Upper lobe of right lung (tissue), 1 donor: ENCODE results near the gene IL6R. TPM values are rescaled to one million over a fixed set of nuclear protein-coding genes. Genes with fewer than 3 reads are reported as not detected.

Experiments used
- ATAC-seq: fragments of 200-7000 bp; cut with Tn5 transposase; one replicate; pipeline ENCODE4 v1.9.1; 2020; ENCODE audit warnings: mild to moderate bottlenecking, moderate library complexity
- DNase-seq: peaks from one replicate; pipeline ENCODE4 v3.0.0-alpha.2; 2020
- H3K27ac ChIP-seq: fragments of 200-600 bp; one replicate; pipeline ENCODE4 v1.8.0; 2022
- H3K27me3 ChIP-seq: fragments of 200-600 bp; one replicate; pipeline ENCODE4 v1.8.0; 2022; ENCODE audit warnings: mild to moderate bottlenecking
- H3K36me3 ChIP-seq: fragments of 200-600 bp; one replicate; pipeline ENCODE4 v1.8.0; 2022
- H3K4me1 ChIP-seq: fragments of 200-600 bp; one replicate; pipeline ENCODE4 v1.8.0; 2022
- H3K4me3 ChIP-seq: fragments of 200-600 bp; one replicate; pipeline ENCODE4 v1.8.0; 2022; ENCODE audit warnings: mild to moderate bottlenecking
- H3K9me3 ChIP-seq: fragments of 200-600 bp; one replicate; pipeline ENCODE4 v1.8.0; 2022
- CTCF ChIP-seq: fragments of 200-600 bp; IDR thresholded peaks from one replicate; pipeline ENCODE4 v1.8.0; 2022; ENCODE audit warnings: antibody characterized with exemption
- intact Hi-C: fragments of 100-400 bp; cut with DNase I; formaldehyde crosslinking; loops from one replicate; pipeline ENCODE4 v1.11.0; 2022
- total RNA-seq: library from RNA; stranded (reverse); fragmentation: NEBNext Ultra II Directional; extraction: Animal tissue kit (Norgen Biotek cat#: 25700); gene quantifications from one replicate; pipeline ENCODE4 v1.2.1, GENCODE V29; 2021
- donor health status: DM: no; HTN: yes; CAD: no; lungs with severe emphysema.

IL6R gene
- total RNA-seq, 1 donor from 2014 or later, result 60.2 TPM

- no peaks in the 10 kb centered on the region for H3K4me1 ChIP-seq
- ATAC-seq (no peak), DNase-seq (peak; percentile 3)
- H3K4me3 ChIP-seq, result no peak overlapping the region
- TF ChIP-seq CTCF, result no peak
- H3K36me3 ChIP-seq, result no peaks in the 10 kb centered on the region
- H3K9me3 ChIP-seq, result no peaks in the 10 kb centered on the region
- intact Hi-C loops, result no loop called here
- H3K27me3 ChIP-seq, result no peaks in the 10 kb centered on the region
- no peak overlapping the region for H3K27ac ChIP-seq
Observed at GRCh38 chr1:154398678-154399077, 6.5 kb upstream of the IL6R start.

GRCh38 chr1:154400381-154400801 is 4.8 kb upstream of the IL6R start:
- Histone ChIP-seq H3K9me3 (no peaks in the 10 kb centered on the region), H3K4me3 (no peak overlapping the region), H3K36me3 (no peaks in the 10 kb centered on the region), H3K4me1 (peaks cover 10% of the 10 kb centered on the region), H3K27ac (no peak overlapping the region), H3K27me3 (no peaks in the 10 kb centered on the region)
- ATAC-seq, result no peak
- DNase-seq, result peak; percentile 2
- intact Hi-C loops, result no loop called here
- TF ChIP-seq CTCF, result no peak

- peaks cover 22% of the 10 kb centered on the region for H3K4me1 ChIP-seq
- intact Hi-C loops, result no loop called here
- no peak for TF ChIP-seq CTCF
- ATAC-seq (no peak), DNase-seq (peak; percentile 48)
- no peaks in the 10 kb centered on the region for H3K9me3 ChIP-seq
- no peaks in the 10 kb centered on the region for H3K36me3 ChIP-seq
- no peak overlapping the region for H3K27ac ChIP-seq
- no peaks in the 10 kb centered on the region for H3K27me3 ChIP-seq
- H3K4me3 ChIP-seq, result no peak overlapping the region
Observed at GRCh38 chr1:154402409-154402921, 2.7 kb upstream of the IL6R start.

- intact Hi-C loops, result no loop called here
- ATAC-seq, result no peak
- no peak for TF ChIP-seq CTCF
Observed at GRCh38 chr1:154403261-154403943, 1.7 kb upstream of the IL6R start.

GRCh38 chr1:154403983-154404382 is 1.2 kb upstream of the IL6R start:
- Histone ChIP-seq H3K27me3 (no peaks in the 10 kb centered on the region), H3K27ac (no peak overlapping the region), H3K36me3 (no peaks in the 10 kb centered on the region), H3K4me3 (no peak overlapping the region), H3K9me3 (no peaks in the 10 kb centered on the region), H3K4me1 (peaks cover 37% of the 10 kb centered on the region)
- intact Hi-C loops, result no loop called here
- no peak for TF ChIP-seq CTCF
- no peak for ATAC-seq
- DNase-seq, result no peak

More at GRCh38 chr1:154403261-154403943, 1.7 kb upstream of the IL6R start:
- DNase-seq, result peak; percentile 61
- Histone ChIP-seq H3K4me1 (peaks cover 31% of the 10 kb centered on the region), H3K27ac (no peak overlapping the region), H3K36me3 (no peaks in the 10 kb centered on the region), H3K27me3 (no peaks in the 10 kb centered on the region), H3K9me3 (no peaks in the 10 kb centered on the region), H3K4me3 (no peak overlapping the region)
